Body of pancreas (tissue), 4 donors: ENCODE measurements around the gene TNIK.

ENCODE experiments used
- POLR2A ChIP-seq, 3 donors: fragments of 450-650 bp; IDR thresholded peaks; one replicate each; pipeline ENCODE4 v1.6.1; 2016; ENCODE audit warnings: antibody characterized with exemption in 3 of 3, mild to moderate bottlenecking in 2 of 3
- TF ChIP-seq, protein P1 (sequence below), 7 experiments: fragments of 450-650 bp in 4 of 7; fragments of 200-600 bp in 3 of 7; sonication (generic) in 3 of 7; IDR thresholded peaks; one replicate each; pipeline ENCODE4 v1.5.1; 2016 to 2019; ENCODE audit warnings: antibody characterized with exemption in 7 of 7

DNA sequence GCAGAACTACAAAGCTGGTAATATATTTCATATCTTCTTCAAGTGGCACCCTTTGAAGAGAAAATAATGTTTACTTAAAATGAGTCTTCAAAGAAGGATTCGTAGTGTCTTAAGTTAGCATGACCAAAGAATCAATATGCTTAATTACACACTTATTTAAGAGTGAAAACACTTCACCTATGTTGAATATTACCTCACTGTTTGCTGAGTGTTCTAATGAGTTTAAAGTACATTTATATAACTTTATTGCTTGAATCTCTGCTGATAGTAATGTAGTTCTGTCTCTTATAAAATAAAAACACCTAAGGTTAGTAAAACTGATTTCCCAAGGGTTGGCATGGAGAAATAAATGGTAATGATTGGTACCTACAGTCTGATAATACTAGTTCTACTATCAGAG is 290.3 kb downstream of the TNIK start:
- TF ChIP-seq, protein P1, sequence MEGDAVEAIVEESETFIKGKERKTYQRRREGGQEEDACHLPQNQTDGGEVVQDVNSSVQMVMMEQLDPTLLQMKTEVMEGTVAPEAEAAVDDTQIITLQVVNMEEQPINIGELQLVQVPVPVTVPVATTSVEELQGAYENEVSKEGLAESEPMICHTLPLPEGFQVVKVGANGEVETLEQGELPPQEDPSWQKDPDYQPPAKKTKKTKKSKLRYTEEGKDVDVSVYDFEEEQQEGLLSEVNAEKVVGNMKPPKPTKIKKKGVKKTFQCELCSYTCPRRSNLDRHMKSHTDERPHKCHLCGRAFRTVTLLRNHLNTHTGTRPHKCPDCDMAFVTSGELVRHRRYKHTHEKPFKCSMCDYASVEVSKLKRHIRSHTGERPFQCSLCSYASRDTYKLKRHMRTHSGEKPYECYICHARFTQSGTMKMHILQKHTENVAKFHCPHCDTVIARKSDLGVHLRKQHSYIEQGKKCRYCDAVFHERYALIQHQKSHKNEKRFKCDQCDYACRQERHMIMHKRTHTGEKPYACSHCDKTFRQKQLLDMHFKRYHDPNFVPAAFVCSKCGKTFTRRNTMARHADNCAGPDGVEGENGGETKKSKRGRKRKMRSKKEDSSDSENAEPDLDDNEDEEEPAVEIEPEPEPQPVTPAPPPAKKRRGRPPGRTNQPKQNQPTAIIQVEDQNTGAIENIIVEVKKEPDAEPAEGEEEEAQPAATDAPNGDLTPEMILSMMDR (IDR thresholded peaks at IDR 0.05), result no peak
- no peak for TF ChIP-seq POLR2A (IDR thresholded peaks at IDR 0.05)
